HG03442 (cell line): ENCODE measurements around the gene PIP4K2B.
A peak's percentile ranks its signal among the peaks of the same experiment; 100 is the strongest.

Experiments
- ATAC-seq: cut with Tn5 transposase; IDR thresholded peaks from one replicate; pipeline ENCODE4 v1.9.1; 2021; ENCODE audit warnings: mild to moderate bottlenecking, moderate library complexity; ENCODE audit not compliant: unreplicated experiment

The PIP4K2B gene

DNA sequence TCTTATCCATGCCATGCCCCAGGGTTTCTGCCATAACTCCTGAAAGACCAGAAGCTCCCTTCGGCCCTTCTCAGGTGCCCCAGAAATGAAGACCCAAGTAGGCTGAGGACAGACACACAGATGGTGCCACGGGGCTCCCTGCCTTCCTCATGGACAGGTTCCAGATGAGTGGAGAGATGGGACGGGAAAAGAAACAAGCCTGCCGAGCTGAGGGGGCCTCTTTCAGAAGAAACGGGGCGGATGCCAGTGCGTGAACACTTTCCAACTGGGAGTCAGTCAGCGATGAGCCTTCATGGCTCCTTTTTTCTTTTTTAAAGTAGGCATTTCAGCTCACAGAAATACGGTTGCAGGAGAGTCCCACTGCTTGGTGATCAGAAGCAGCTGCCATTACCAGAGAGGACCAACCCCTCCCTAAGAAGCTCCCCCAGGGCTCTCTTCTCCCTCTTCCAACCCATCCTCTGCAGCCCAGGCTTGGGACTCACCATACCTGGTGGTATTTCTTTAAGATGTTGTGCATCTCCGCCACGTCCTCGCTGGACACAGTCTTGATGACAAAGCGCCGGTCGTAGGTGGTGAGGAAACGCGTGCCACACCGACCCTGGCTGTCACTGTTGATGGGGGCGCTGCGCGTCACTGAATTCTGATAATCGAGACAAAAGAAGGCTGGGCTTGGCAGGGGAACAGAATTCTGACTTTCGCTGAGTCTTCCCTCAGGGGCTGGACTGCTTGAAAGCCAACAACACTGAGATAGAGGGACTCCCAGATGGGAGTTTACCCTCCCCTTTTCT, 19.2 kb downstream of the PIP4K2B start:
- ATAC-seq, result no peak

DNA sequence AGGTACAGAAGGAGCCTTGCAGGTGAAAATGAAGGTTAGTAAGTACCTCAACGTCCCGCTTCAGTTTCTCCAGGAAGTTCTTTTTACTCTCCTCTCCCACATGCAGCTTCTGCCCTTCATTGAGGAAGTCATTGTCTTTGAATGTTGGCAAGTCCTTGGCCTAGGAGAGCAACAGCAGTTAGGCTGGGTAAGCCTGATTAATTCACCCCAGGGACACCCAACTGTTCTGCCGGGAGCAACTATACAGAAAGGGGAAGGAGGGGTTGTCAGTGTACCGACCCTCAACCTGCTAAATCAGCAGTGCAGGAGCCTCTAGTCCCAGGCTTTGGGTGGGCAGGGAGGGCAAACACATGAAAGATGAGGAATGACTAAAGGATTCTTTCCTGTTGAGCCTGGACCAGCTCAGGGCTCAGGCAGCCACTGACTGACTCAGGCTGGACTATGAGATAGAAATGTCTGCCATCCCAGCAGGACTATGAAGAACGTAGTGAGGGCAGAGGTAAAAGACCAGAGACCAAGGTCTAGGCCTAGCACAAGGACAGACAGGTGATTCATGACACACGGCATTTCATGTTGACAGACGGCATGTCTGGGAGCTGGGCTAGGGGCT, 21.6 kb downstream of the PIP4K2B start:
- ATAC-seq, result no peak

DNA sequence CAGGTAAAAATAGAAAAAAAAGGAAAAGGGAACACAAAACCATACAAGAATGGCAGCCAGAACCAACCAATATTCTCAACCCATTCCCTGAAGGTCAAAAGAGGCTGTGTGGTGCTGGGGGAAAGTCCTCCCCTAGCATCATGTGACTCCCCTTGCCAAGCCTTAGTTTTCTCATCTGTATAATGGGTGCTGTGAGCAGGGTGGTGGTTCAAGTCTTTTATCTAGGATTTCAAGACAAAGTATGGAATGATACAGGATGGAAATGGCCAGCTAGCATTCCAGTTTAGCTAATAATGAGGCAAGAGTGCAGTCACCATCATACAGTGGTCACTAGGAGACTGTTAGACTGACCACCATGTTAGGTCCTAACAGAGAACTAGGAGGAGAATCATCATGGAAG, 26.1 kb downstream of the PIP4K2B start:
- ATAC-seq, result no peak

DNA sequence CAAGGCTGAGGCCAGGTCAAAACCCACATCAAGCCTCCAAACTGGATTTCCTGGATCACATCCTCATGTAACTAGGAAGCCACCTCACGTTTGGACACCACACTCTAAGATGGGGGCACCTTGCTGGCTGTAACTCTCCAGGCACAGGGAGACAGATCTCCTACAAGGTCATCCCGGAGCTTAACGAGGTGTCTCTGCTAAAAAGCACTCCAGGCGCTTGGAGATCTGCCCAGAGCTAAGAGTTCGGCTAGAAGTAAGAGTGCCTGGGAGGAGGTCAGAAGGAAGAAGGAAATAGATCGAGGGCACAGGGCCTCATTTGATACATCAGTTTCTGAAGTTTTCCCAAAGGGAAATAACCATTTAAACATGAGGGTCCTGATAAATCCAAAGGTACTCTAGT, 30.9 kb downstream of the PIP4K2B start:
- no peak for ATAC-seq

DNA sequence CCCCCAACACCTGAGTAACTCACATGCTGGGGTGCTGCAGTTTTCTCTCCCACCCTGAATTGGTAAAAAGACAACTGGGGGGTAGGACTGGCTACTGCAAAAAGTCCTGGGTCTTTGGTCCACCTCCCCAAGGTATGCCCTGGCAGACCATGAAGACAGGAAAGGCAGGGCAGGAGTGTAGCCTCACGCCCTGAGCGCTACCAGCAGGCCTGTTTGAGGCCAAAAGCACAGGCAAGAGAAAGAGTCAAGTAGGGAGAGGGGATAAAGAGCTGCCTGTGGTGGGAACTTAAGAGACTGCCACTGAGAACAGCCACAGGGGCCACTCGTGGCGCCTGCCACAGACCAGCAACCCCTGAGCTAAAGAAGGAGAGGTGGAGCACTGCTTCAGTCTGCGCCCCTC, 33.0 kb downstream of the PIP4K2B start:
- ATAC-seq, result no peak

DNA sequence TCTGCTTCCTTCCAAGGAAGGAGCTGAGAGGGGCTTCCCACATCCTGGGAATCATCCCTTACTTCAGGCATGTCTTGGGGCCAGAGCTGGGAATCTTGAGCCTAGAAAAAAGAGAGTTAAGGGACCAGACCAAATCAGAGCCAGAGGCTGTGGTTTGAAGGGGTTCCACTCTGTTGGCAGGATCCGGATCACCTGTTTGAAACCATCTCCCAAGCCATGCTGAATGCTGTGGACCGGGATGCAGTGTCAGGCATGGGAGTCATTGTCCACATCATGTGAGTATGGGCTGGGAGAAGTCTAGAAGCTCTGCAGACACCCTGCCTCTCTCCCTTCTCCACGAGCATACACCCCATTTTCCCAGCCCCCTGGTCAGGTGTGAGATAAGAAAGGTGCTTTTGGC, 37.1 kb downstream of the PIP4K2B start:
- ATAC-seq, result no peak

DNA sequence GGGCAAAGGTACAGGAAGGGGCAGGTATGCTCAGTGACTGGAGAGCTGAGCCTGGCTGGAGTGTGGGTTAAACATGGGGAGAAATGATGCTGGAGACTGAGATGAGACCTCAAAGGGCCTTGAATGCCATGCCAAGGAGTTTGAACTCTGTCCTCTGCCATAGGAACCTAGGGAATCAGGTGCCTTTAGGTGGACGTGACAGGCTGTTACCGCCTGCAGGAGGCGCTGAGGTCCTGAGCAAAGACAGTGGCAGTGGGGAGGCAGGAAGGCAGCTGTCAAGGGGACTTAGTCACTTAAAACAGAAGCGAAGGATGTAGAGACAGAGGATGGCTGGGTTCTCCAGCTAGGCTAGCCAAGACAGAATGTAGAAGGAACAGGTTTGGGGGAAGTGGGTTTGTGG, 37.7 kb downstream of the PIP4K2B start:
- no peak for ATAC-seq

DNA sequence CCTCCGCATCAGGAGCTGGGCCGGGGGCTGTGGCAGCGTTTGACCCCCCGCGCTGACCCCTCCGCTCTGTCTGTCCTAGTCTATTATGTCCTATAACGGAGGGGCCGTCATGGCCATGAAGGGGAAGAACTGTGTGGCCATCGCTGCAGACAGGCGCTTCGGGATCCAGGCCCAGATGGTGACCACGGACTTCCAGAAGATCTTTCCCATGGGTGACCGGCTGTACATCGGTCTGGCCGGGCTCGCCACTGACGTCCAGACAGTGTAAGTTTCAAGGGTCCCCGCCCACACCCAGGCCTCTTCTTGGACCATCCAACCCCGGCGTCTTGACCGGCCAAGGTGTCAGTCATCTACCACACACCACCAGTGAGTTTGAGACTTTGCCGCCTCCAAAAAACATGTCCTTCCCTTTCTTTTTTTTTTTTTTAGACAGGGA, 46.3 kb downstream of the PIP4K2B start:
- ATAC-seq, result no peak

DNA sequence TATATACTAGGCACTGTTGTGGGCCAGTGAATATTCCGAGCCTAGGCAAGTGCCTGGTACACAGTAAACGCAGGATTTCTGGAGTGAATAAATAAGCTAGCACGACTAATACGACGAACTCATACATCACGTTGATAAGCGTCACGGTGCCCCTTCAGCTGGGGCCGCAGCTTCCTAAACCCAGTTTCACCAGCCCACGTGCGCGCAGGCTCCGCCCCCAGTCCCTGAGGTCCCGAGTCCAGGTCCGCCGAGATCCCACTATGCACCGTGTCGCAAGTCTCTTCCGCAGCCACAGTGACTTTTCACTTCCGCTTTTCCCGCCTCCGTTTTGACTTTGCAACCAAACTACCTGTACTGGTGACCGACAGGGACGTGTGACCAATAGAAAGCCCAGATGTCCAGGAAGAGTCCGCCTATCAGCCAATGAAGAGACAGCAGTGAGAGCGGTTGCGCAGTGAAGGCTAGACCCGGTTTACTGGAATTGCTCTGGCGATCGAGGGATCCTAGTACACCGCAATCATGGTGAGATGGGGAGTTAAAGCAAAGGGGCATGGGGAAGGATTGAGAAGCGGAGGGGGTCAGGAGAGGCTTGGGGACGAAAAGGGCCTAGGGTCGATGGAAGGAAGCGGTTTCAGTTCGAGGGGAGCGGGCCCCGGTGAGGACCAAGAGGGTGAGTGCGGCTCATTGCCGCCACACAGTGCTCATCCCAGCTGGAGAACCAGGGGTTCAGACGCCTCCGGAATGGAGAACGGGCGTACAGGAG, 46.9 kb downstream of the PIP4K2B start, which contains the start of gene PSMB3:
PSMB3 (plus strand) TSS at position 434 of the 763 bp plus-strand sequence; CDS start at position 520, 86 bp downstream.
- peak; percentile 80 for ATAC-seq

DNA sequence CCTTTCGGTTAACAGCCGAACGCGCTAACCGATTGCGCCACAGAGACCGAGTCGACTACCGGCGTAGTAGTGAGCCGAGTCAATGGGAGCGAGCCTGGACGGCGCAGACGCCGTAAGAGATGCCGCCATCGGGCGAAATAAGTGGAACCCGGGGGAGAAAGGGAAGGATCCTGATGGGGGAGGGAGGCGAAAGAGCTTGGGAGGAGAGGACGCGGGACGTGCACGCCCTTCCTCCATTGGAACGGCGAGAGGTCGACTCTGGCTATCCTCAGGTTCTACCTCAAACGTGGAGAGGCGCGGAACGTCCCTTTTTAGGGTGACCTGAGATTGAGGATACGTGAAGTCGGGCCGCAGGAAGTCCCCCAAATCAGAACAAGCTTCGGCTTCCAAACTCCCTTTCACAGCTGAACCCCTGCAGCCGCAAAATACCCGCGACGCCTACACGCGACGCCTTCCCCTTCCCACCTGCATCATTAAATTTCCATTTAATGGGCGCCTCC, 47.5 kb downstream of the PIP4K2B start:
- peak; percentile 4 for ATAC-seq

DNA sequence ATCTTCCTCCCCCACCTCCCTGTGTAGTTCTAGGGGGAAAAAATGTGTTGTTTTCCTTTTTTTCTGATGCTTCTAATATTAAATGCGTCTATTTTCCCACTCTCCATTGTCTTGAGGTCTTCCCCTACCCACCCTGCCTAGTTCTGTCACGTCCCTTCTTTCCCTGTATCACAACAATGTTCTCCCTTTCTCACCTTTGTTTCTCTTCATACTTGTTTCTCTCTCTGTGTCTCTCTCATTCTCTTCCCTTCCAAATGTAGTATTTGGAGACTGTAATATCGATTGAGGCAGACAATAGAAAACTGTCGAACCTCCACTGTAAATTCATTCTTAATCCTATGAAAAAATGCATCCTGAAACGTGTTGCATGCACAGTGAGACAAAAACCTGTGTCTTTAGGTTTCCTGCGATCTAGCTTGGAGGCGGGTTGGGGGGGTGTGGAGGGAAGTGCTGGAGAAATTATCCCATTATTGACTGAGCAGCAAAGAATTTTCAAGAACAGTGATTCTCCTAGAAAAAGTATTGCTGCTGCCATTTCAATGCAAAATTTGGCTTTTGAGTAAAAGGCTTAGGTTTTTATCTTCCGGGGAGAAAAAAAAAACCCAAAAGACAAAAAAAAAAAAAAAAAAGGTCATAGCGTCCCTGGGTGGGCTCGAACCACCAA, 48.1 kb downstream of the PIP4K2B start:
- no peak for ATAC-seq

DNA sequence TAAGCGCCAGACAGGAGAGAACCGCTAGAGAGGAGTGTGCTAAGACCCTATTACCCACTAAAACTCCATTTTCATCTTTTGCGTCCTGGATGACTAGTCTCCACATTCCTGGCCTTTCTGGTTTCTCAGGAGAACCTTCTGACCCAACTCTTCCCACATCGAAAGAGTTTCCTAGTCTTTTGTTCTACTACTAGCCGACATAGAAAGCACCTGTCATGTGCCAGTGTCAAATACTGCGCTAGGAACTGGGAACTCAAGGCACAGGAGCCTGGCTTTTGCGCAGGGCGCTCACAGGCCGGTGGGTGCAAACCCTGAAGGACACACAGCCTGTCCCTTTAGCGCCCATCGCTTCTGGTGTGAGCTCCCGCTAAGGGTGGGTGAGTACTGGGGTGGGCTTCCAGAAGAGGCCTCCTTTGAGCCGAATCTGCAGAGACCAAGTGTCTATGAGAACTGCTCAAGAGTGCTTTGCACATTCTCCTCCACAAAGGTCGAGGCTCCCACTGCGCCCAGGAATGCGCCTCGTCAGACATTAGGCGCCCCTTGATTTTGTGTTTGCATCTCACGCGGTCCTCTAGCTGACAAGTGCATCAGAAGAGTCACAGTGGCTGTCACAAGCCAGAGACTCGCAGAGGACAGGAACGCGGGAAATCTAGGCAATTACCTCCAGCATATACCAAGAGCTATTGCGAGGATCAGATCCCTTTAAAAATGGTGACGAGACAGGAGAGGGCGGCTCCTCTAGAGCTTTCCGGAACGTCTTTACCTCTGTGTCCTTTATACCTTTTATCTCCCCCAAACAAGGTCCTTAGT, 48.8 kb downstream of the PIP4K2B start:
- no peak for ATAC-seq

DNA sequence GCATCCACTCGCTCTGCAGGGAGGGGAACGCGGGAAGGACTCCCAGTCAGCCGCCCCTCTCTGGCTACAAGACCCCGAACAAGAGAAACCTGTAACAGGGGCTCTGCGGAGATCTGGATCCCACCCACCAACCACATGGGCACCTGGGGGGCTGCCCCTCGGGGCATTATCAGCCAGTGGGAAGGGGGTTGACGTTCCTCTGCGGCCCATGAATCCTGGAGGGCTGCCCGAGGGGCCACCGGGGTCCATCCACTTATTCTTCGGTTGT, 49.4 kb downstream of the PIP4K2B start:
- ATAC-seq, result no peak

DNA sequence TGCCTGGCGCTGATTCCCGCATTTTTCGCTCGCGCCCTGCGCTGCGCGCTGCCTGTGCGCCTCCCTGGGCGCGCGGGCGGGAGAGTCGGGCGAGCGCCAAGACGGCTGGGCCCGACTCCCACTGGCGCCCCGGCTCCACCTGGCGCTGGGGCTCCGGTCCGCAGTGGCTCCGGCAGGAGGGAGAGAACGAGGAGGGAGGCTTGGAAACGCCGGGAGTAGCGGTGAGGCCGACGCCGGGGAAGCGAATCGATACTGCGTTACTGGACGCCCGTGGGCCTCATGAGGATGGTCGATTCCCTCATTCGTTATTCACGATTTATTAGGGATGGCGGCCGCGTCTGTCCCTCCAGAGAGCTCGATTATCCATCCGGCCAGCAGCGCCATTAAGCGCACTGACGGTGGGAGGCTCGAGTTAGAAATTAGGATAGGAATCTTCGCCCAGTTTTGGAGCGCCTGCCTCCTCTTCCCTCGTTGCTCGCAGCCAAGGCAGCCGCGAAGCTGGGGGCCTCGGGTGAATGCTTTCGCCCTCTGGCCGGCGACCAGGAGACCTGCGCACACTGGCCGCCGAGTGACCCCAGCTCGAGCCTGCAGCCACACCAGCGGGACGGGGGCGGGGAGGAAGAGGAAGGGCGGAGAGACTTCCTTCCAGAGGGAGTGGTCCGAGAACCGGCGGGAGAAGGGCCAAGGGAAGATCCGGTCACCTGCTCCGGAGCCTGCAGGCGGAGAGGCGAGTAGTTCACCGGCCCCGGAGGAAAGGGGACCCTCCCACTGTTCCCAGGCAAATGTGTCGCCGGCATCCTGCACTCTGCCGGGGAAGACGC, 49.9 kb downstream of the PIP4K2B start:
- ATAC-seq, result no peak

DNA sequence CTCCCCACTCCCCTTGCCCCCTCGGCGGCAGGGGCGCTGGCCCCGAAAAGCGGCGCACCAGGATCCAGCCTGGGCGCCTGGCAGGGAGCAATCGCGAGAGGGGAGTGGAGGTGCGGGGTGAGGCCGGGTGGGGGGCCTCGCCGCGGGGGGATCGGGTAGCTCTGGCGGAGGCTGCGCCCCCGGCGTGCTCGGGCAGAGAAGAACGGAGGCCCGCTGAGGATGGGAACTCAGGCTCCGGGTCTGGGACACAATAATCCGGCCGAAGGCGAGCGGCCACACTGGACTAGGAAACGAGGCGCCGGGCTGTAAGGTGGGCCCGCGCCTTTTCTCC, 50.5 kb downstream of the PIP4K2B start:
- ATAC-seq, result no peak

DNA sequence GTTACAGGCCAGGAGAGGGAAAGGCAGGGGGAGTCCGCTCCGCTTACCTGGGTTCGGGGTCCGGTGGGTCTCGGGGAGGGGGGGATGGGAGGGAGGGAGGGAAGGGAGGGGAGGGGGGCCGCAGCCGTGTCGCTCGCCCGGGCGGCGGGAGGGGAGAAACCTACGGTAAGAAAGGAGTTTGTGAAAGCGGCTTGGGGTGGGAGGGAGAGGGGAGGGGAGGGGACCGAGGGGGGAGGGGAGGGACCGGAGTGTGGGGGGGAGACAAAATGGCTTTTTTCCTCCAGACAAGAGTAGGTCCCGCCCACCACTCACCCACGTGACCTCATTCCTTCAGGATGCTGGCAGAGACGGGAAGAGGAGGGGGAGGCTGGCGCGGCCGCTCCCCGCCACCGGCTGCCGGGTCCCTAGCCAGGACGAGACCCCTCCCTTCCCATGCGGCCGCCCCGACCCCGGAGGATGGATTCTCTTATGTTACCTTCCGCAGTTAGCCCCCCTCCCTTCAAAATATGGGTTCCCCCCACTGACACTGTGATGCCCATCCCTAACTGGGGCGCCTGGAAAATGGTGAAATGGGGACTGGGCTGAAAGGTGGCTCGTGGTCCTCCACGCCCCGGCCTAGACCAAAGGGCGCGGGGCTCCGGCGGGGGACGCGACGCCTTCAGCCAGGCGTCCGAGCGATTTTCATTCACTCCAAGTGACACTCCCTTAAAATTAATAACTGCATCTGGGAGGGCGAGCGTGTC, 51.0 kb downstream of the PIP4K2B start, which contains the start of gene PCGF2:
PCGF2 (minus strand) TSS at position 188 of the 743 bp plus-strand sequence. CDS start 7,934 bp downstream, outside the sequence.
- no peak for ATAC-seq

DNA sequence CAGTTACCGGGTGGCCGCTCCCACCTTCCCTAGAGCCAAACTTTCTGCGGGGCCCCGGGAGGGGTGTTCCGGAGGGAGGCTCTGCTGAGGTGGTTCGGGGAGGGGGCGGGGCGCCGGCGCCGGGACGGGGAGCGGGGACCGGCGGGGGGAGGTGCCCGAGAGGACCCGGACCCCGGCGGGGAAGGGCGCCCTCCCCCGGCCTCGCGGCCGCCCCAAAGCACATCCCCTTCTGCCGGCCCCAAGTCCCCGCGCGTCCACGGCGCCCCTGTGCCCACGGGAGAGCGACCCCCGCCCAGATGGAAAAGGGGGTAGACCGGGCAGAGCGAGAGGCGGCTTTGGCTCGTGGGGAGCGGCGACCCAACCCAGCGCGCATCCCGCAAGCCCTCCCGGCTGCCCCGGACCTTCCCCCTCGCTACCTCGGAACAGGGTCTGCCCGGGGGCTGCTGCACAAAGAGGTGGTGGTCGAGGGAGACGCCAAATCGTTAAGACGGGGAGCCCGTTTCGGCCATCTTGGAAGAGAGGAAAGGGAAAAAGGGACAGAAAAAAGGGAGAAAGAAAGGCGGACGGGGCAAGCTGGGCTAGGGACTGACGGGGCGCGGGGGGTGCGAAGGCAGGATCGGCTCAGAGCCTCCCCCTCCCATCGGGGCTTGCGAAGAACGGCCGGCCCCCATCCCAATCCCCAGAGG, 51.8 kb downstream of the PIP4K2B start:
- no peak for ATAC-seq

DNA sequence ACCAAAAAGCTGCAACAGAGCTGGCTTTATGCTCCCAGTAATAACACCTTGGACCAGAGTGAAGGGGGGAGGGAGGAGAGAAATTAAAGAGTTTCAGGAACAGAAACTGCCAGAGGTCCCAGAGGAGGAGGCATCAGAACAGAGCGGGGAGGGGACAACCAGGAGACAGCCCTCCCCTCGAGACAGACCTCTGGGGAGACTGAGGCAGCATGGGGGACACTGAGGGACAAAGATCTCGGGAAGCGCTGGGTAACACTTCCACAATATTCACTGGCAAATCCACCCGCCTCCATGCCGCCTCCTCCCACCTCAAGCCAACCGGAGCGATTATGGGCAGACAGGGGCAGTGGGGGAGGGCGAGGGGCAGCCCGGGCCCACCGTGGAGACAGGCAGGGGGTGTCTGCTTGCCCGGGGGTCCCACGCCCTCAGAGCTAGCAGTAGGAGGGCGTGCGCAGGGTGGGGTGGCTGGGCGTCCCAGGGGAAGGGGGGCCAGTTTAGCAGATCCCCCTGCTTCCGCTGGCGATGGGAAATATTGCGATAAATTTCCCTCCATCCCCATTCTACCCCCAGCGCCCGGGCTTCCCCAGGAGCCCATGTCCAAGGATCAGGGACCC, 52.4 kb downstream of the PIP4K2B start:
- no peak for ATAC-seq
